HCT116 (cell line): ENCODE results near the gene TRA2A.

Source experiments
- ELF1 ChIP-seq: IDR thresholded peaks from 2 replicates; pipeline ENCODE4 v1.6.1; 2012; ENCODE audit warnings: low read depth, borderline replicate concordance
- EZH2 ChIP-seq: fragments of 200-600 bp; sonication (generic); IDR thresholded peaks from 2 replicates; pipeline ENCODE4 v1.6.1; 2017; ENCODE audit warnings: antibody characterized with exemption, mixed run types
- EZH2phosphoT487 ChIP-seq: fragments of 200-600 bp; IDR thresholded peaks from 2 replicates; pipeline ENCODE4 v1.6.1; 2018; ENCODE audit warnings: antibody characterized with exemption, borderline replicate concordance
- POLR2A ChIP-seq: IDR thresholded peaks from 2 replicates; pipeline ENCODE4 v1.7.0; 2011; ENCODE audit warnings: borderline replicate concordance; ENCODE audit not compliant: insufficient read depth, insufficient read length; ENCODE audit errors: extremely low read depth
- POLR2AphosphoS5 ChIP-seq: IDR thresholded peaks from 2 replicates; pipeline ENCODE4 v1.6.1; 2011; ENCODE audit warnings: mild to moderate bottlenecking, low read depth, low read length, moderate library complexity
- RAD21 ChIP-seq: IDR thresholded peaks from 2 replicates; pipeline ENCODE4 v1.6.1; 2012; ENCODE audit warnings: low read depth, mild to moderate bottlenecking
- SP1 ChIP-seq: IDR thresholded peaks from 2 replicates; pipeline ENCODE4 v1.6.1; 2012; ENCODE audit warnings: low read depth
- YY1 ChIP-seq: IDR thresholded peaks from 2 replicates; pipeline ENCODE4 v1.6.1; 2011; ENCODE audit warnings: low read length, low read depth, moderate library complexity, mild to moderate bottlenecking; ENCODE audit not compliant: insufficient replicate concordance; ENCODE audit errors: extremely low read depth
- ZFX ChIP-seq: fragments of 450-650 bp; IDR thresholded peaks from 2 replicates; pipeline ENCODE4 v1.6.1; 2017
- ZNF274 ChIP-seq: fragments of 200-500 bp; sonication (Bioruptor generic); IDR thresholded peaks from 2 replicates; pipeline ENCODE4 v1.6.1; 2014; ENCODE audit warnings: mild to moderate bottlenecking, low read depth, low read length, inconsistent platforms
- TF ChIP-seq, protein P1 (sequence below), 3 experiments: fragments of 200-600 bp in 1 of 3; sonication (generic) in 1 of 3; IDR thresholded peaks in 2 of 3; conservative IDR thresholded peaks in 1 of 3; 2 replicates each; pipeline ENCODE4 v1.5.1; 2012 to 2017; ENCODE audit warnings: low read depth in 2 of 3, low read length in 2 of 3, antibody characterized with exemption in 1 of 3, borderline replicate concordance in 1 of 3, control low read depth in 1 of 3, mild to moderate bottlenecking in 1 of 3, mixed read lengths in 1 of 3, mixed run types in 1 of 3, moderate library complexity in 1 of 3; ENCODE audit not compliant: insufficient read depth in 1 of 3
- TF ChIP-seq, protein P2 (sequence below): IDR thresholded peaks from 2 replicates; pipeline ENCODE4 v1.6.1; 2012; ENCODE audit warnings: low read depth
- TF ChIP-seq, protein P3 (sequence below): IDR thresholded peaks from 2 replicates; pipeline ENCODE4 v1.6.1; 2012
- TF ChIP-seq, protein P4 (sequence below): IDR thresholded peaks from 2 replicates; pipeline ENCODE4 v1.6.1; 2012

DNA sequence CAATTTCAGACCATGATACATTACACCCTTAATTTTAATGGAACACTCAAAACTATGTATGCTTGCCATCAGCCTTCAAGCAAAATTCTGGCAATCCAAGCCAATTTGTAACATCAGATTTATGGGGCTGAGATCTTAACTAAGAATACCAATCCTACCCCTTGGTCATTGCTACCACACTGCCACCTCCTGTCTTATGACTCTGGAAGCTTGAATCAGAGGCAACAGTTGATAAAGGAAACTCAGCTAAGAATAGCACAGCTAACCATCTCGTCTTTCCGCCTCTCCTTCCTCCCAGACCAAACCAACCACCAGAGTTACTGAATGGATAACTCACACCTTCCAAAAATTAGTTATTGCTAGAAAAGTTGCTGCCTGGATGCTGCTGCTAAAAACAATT is 68.9 kb downstream of the TRA2A start:
- TF ChIP-seq, protein P1, sequence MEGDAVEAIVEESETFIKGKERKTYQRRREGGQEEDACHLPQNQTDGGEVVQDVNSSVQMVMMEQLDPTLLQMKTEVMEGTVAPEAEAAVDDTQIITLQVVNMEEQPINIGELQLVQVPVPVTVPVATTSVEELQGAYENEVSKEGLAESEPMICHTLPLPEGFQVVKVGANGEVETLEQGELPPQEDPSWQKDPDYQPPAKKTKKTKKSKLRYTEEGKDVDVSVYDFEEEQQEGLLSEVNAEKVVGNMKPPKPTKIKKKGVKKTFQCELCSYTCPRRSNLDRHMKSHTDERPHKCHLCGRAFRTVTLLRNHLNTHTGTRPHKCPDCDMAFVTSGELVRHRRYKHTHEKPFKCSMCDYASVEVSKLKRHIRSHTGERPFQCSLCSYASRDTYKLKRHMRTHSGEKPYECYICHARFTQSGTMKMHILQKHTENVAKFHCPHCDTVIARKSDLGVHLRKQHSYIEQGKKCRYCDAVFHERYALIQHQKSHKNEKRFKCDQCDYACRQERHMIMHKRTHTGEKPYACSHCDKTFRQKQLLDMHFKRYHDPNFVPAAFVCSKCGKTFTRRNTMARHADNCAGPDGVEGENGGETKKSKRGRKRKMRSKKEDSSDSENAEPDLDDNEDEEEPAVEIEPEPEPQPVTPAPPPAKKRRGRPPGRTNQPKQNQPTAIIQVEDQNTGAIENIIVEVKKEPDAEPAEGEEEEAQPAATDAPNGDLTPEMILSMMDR (IDR thresholded peaks at IDR 0.05 in 2 of 3, conservative IDR thresholded peaks at IDR 0.05 in 1 of 3; ENCODE audit: borderline replicate concordance in 1 of 3, insufficient read depth in 1 of 3, low read depth in 2 of 3, low read length in 2 of 3), result peak; percentile 12 to 45 (median 17); a peak in 3 of 6 replicates
- TF ChIP-seq POLR2A (no peak), RAD21 (peak; percentile 57), ELF1 (no peak), EZH2 (no peak), EZH2phosphoT487 (no peak), POLR2AphosphoS5 (no peak), ZFX (no peak), SP1 (no peak), YY1 (no peak), ZNF274 (no peak)
- TF ChIP-seq, protein P2, sequence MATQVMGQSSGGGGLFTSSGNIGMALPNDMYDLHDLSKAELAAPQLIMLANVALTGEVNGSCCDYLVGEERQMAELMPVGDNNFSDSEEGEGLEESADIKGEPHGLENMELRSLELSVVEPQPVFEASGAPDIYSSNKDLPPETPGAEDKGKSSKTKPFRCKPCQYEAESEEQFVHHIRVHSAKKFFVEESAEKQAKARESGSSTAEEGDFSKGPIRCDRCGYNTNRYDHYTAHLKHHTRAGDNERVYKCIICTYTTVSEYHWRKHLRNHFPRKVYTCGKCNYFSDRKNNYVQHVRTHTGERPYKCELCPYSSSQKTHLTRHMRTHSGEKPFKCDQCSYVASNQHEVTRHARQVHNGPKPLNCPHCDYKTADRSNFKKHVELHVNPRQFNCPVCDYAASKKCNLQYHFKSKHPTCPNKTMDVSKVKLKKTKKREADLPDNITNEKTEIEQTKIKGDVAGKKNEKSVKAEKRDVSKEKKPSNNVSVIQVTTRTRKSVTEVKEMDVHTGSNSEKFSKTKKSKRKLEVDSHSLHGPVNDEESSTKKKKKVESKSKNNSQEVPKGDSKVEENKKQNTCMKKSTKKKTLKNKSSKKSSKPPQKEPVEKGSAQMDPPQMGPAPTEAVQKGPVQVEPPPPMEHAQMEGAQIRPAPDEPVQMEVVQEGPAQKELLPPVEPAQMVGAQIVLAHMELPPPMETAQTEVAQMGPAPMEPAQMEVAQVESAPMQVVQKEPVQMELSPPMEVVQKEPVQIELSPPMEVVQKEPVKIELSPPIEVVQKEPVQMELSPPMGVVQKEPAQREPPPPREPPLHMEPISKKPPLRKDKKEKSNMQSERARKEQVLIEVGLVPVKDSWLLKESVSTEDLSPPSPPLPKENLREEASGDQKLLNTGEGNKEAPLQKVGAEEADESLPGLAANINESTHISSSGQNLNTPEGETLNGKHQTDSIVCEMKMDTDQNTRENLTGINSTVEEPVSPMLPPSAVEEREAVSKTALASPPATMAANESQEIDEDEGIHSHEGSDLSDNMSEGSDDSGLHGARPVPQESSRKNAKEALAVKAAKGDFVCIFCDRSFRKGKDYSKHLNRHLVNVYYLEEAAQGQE, result no peak
- TF ChIP-seq, protein P3, sequence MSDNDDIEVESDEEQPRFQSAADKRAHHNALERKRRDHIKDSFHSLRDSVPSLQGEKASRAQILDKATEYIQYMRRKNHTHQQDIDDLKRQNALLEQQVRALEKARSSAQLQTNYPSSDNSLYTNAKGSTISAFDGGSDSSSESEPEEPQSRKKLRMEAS, result no peak
- TF ChIP-seq, protein P4, sequence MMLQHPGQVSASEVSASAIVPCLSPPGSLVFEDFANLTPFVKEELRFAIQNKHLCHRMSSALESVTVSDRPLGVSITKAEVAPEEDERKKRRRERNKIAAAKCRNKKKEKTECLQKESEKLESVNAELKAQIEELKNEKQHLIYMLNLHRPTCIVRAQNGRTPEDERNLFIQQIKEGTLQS, result no peak
